Liver (tissue), 3 donors: ENCODE measurements around the gene CHMP1B.
"Not testable (repeated sequence)": the region's sequence is repeated elsewhere in the genome, so short reads cannot be mapped to it uniquely, and the experiment has no call there.

ENCODE experiments used
- ATF3 ChIP-seq: IDR thresholded peaks from 2 replicates; pipeline ENCODE4 v1.6.1; 2016; ENCODE audit warnings: antibody characterized with exemption
- CTCF ChIP-seq: fragments of 150-350 bp; IDR thresholded peaks from 2 replicates; pipeline ENCODE4 v1.5.1; 2017; ENCODE audit warnings: improper control_type of control experiment, low read depth, low read length; ENCODE audit not compliant: missing input control
- EGR1 ChIP-seq, 2 donors: IDR thresholded peaks; 2 replicates each; pipeline ENCODE4 v1.6.1; 2016 to 2018; ENCODE audit warnings: antibody characterized with exemption in 2 of 2, low read depth in 2 of 2
- GABPA ChIP-seq, 2 donors: IDR thresholded peaks in 1 of 2; conservative IDR thresholded peaks in 1 of 2; 2 replicates each; pipeline ENCODE4 v1.6.1; 2016; ENCODE audit warnings: antibody characterized with exemption in 2 of 2, mild to moderate bottlenecking in 1 of 2, moderate library complexity in 1 of 2
- HNF4G ChIP-seq: IDR thresholded peaks from 2 replicates; pipeline ENCODE4 v1.6.1; 2016; ENCODE audit warnings: antibody characterized with exemption
- JUND ChIP-seq, 2 donors: IDR thresholded peaks; 2 replicates each; pipeline ENCODE4 v1.6.1; 2016; ENCODE audit warnings: antibody characterized with exemption in 2 of 2
- MAX ChIP-seq: IDR thresholded peaks from 2 replicates; pipeline ENCODE4 v1.6.1; 2016; ENCODE audit warnings: antibody characterized with exemption
- RAD21 ChIP-seq, 2 donors: IDR thresholded peaks; 2 replicates each; pipeline ENCODE4 v1.6.1; 2016; ENCODE audit warnings: antibody characterized with exemption in 2 of 2, mild to moderate bottlenecking in 2 of 2
- RXRA ChIP-seq, 2 donors: IDR thresholded peaks; 2 replicates each; pipeline ENCODE4 v1.6.1; 2017 to 2018; ENCODE audit warnings: antibody characterized with exemption in 2 of 2, mild to moderate bottlenecking in 1 of 2
- SP1 ChIP-seq: IDR thresholded peaks from 2 replicates; pipeline ENCODE4 v1.6.1; 2018; ENCODE audit warnings: antibody characterized with exemption, mild to moderate bottlenecking
- TAF1 ChIP-seq: conservative IDR thresholded peaks from 2 replicates; pipeline ENCODE4 v1.6.1; 2016; ENCODE audit warnings: antibody characterized with exemption, mild to moderate bottlenecking
- YY1 ChIP-seq: IDR thresholded peaks from 2 replicates; pipeline ENCODE4 v1.6.1; 2016; ENCODE audit warnings: antibody characterized with exemption, mild to moderate bottlenecking
- TF ChIP-seq, protein P1 (sequence below): IDR thresholded peaks from 2 replicates; pipeline ENCODE4 v1.6.1; 2016; ENCODE audit warnings: antibody characterized with exemption, mild to moderate bottlenecking
- donor health status: healthy.
- donor health status: healthy.

DNA sequence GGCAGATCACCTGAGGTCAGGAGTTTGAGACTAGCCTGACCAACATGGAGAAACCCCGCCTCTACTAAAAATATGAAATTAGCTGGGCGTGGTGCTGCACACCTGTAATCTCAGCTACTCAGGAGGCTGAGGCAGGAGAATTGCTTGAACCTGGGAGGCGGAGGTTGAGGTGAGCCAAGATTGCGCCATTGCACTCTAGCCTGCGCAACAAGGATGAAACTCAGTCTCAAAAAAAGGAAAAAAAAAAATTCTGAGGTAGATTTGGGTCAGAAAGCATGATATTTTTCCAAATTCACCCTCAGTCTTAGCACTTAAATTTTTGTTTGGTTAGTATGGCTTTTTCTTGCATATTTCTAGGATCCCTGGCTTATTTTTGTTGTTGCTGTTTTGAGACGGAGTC lies 3.3 kb downstream of the CHMP1B start:
- TF ChIP-seq CTCF; TAF1; RAD21 (IDR thresholded peaks at IDR 0.05); MAX; RXRA (IDR thresholded peaks at IDR 0.05); HNF4G; JUND (IDR thresholded peaks at IDR 0.05); EGR1 (IDR thresholded peaks at IDR 0.05; ENCODE audit: low read depth in 2 of 2); YY1; GABPA (IDR thresholded peaks at IDR 0.05 in 1 of 2, conservative IDR thresholded peaks at IDR 0.05 in 1 of 2); ATF3; SP1: not testable (repeated sequence)
- TF ChIP-seq, protein P1, sequence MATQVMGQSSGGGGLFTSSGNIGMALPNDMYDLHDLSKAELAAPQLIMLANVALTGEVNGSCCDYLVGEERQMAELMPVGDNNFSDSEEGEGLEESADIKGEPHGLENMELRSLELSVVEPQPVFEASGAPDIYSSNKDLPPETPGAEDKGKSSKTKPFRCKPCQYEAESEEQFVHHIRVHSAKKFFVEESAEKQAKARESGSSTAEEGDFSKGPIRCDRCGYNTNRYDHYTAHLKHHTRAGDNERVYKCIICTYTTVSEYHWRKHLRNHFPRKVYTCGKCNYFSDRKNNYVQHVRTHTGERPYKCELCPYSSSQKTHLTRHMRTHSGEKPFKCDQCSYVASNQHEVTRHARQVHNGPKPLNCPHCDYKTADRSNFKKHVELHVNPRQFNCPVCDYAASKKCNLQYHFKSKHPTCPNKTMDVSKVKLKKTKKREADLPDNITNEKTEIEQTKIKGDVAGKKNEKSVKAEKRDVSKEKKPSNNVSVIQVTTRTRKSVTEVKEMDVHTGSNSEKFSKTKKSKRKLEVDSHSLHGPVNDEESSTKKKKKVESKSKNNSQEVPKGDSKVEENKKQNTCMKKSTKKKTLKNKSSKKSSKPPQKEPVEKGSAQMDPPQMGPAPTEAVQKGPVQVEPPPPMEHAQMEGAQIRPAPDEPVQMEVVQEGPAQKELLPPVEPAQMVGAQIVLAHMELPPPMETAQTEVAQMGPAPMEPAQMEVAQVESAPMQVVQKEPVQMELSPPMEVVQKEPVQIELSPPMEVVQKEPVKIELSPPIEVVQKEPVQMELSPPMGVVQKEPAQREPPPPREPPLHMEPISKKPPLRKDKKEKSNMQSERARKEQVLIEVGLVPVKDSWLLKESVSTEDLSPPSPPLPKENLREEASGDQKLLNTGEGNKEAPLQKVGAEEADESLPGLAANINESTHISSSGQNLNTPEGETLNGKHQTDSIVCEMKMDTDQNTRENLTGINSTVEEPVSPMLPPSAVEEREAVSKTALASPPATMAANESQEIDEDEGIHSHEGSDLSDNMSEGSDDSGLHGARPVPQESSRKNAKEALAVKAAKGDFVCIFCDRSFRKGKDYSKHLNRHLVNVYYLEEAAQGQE: not testable (repeated sequence)
